NCI-H1436 treated with DMSO at 0.1 percent for 48 hours (cell line): ENCODE measurements around the gene EFNA4.

Experiments used
- DNase-seq: peaks from one replicate; lab custom pipeline; 2025; lab: John Stamatoyannopoulos, UW

The EFNA4 gene

DNA sequence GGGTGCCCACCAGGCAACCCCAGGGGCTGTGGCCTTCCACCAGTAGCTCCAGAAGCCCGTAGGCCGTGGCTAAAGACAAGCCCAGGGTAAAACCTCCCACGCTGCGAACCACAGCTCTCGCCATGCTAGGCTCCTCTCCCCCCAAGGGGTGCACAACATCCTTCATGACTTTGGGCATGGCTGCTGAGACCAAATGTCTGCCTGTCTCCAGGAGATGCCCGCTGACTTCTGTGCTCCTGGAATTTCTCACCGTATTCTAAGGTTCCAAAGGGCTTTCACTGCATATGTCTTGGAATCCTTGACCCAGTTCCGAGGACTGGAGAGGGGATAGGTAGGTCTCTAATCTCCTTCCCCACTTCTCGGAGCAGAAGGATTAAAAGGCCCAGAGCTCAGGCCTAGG lies 30.0 kb upstream of the EFNA4 start, which contains the start of the genes DCST1 and DCST2:
Gene DCST1 (plus strand): TSS at position 301 of the 400 bp plus-strand sequence. CDS start 213 bp downstream, outside the sequence.
Gene DCST2 (minus strand): TSS at position 258 of the 400 bp plus-strand sequence. CDS start 80 bp downstream, at position 178.
- DNase-seq = no peak

GRCh38 chr1:155034318-155035208 lies 29.0 kb upstream of the EFNA4 start:
- no peak for DNase-seq

DNA sequence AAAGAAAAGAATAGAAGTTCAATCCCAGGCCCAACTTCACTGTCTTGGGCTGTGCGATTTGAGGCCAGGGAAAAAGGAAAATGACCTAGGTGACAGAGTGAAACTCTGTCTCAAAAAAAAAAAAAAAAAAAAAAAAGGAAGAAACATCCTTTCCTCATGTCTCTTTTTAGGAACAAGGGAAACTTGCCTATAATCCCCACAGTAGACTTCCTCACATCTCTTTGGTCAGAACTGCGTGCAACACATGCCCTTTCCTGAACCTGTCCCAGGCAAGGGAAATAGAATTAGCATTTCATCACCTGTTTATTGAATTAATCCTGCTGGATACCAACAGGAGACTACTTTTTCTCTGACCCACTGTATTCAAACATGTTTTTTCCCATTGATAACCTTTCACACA lies 27.6 kb upstream of the EFNA4 start:
- DNase-seq = no peak

GRCh38 chr1:155037043-155037442 lies 26.5 kb upstream of the EFNA4 start:
- DNase-seq = no peak

DNA sequence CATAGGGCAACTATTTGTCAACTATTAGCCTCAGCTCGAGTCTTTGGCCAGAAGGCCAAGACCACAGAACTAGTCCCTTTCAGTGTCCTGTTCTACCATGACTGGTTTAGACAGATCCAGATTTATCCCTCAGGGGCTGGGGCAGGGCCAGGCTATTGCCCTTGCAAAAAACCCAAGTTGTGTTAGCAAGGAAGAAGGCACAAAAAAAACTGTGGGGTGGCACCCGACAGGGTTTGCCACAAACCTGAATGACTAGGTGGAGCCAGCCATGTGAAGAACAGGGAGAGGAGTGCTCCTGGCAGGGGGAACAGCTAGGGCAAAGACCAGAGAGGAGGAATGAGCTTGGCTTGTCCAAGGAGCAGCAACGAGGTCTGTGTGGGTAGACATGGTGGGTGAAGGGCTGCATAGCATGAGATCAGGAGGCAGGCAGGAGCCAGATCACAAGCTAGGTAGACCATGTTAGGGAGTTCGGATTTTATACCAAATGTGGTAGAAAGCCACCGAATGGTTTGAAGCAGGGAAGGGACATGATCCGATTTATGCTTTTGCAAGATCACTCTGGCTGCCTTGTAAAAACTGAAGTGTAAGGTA lies 25.6 kb upstream of the EFNA4 start:
- DNase-seq = no peak

- DNase-seq = no peak
Measured at GRCh38 chr1:155038602-155039307, 24.8 kb upstream of the EFNA4 start.

GRCh38 chr1:155039308-155039669 lies 24.3 kb upstream of the EFNA4 start:
- no peak for DNase-seq

DNA sequence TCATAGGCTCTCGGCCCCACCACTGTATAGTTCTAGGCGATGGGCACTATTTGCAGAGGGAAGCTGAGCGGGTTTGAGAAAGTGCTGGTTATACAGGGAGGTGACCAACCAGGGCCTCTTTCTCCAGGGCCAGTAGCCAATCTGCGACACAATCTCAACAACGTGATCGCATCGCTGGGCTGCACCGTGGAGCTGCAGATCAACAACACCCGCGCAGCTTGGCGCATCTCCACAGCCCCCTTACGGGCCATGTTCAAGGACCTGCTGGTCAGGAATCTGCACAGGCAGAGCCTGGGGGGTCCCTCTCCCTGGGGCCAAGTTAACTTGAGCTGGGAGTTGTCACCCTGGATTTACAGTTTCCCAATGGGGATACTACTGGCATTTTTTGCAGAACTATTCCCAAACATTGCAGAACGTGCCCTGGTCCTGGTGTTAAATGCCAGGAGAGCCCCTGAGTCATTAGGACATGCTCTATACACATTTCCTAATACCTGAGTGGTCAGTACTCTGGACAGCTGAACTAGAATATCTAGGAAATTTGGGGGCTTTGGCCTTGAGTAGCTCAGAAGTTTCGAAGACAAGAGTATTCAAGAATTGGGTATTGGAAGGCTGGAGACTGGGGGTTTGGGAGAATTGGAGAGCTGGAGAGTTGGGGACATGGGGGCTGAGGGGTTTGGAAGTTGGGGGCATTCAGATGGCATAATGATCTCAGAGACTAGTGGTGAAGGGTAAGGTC lies 23.0 kb upstream of the EFNA4 start:
- no peak for DNase-seq

- no peak for DNase-seq
Measured at GRCh38 chr1:155042789-155043188, 20.8 kb upstream of the EFNA4 start.

DNA sequence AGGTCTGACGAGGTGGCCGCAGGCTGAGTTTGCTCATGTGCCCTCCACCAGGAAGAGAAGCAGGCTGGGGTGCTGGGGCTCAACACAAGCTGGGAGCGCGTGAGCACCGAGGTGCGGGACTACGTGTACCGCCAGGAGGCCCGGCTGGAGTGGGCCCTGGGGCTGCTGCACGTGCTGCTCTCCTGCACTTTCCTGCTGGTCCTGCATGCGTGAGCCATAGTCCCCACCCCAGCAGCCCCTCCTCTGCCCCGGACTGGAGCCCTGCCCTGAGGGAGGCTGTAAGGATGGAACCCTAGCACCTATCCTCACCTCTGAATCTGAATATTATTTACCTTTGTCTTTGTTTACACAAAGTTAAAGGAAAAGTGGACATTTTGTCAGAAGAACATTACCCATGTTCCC lies 20.2 kb upstream of the EFNA4 start:
- no peak for DNase-seq

GRCh38 chr1:155043793-155044192 lies 19.7 kb upstream of the EFNA4 start:
- DNase-seq = no peak

DNA sequence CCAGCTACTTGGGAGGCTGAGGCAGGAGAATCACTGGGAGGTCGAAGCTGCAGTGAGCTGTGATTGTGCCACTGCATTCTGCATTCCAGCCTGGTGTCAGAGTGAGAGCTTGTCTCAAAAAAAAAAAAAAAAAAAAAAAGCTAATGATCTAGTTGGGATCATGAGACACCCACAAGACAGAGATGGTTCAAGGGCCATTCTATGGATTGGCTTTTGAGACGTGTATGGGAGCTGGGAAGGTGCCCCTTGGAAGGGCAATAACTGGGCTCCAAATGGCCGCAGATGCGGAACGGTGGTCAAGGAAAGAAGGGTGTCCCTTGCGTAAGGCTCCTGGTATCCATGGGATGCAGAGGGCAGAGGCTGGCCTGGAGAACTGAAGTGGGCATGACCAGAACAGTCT lies 19.2 kb upstream of the EFNA4 start:
- no peak for DNase-seq

DNA sequence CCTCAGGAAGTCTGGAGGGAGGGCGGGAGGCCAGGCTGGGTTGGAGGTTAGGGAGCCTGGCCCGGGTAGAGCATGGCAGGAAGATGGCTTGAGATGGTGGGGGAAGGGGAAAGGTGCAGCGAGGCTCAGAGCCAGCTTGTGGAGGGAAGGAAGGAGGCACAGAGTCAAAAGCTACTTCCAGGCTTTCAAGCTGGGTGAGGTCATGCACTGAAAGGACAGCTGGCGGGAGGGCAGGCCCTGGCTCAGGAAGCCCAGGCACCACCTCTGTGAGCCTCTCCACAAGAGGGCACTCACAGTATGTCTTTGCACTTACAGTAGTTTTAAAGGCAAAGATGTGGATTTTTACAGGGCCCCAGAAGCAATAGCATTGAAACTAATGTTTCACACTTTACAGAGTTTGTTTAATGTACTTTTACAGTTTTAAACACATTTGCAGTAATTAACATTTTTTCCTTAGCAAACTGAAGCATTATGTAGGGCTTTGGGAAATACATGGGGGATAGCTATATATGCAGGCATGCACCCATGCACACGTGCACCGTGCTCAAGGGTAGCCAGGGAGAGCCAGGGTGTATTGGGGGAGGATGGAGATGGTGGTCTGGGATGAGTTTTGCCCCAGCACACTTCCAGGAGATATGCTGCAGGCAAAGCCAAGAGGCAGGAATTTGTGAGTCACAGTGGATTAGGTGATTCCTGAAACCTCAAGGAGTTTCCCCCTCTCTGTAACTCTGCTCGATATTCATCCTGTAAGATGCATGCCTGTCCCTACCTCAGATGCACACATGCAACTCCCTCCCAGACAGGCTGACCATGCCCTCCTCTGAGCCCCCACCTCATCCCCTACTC lies 18.5 kb upstream of the EFNA4 start:
- no peak for DNase-seq

- no peak for DNase-seq
Measured at GRCh38 chr1:155048449-155049334, 14.8 kb upstream of the EFNA4 start.

DNA sequence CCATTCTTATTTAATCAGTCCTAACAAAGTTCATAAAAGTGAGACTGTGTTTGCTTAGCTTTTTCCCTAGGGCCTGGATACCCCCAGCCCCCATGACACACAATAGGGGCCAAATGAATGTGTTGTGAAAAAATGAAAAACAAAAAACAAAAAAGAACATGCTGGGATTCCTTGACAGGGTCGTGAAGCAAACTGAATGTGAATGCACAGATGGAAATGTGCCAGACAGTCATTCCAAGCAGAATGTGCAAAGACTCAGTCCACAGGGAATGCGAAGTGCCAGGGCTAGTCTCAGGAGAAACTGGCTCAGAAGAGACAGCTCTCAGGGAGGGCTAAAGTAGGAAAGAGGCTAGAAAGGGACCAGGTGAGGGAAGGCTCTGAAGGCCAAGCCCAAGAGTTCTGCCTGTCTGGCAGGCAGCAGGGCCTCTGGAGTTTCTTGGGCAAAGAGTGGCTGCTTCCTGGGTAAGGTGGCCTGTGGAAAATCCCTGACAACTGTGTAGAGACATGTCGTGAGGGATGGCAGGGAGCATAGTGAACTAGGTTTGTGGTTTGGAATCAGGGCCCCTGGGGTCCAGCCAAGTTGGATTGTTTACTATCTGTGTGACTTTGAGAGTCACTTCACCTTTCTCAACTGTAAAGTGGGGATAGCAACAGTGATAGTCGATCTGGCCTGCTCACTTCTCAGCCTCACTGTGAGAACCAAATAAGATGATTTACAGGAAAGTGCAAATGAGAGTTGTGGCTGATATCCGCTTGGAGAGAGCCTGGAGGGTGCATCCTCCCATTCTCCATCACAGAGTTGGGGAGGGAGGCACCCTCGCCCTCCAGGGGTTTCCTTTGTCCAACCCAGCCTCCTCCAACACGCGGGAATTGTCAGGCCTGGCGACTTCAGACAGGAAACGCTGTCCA lies 13.6 kb upstream of the EFNA4 start:
- no peak for DNase-seq

- no peak for DNase-seq
Measured at GRCh38 chr1:155050560-155051341, 12.8 kb upstream of the EFNA4 start, which contains the start of gene ADAM15. ADAM15 (plus strand) TSS chr1:155051316; CDS start chr1:155051387, 71 bp downstream.

GRCh38 chr1:155051342-155051776 lies 12.2 kb upstream of the EFNA4 start:
- no peak for DNase-seq

GRCh38 chr1:155051777-155052398 lies 11.7 kb upstream of the EFNA4 start:
- no peak for DNase-seq
